IPS-NIHi7 (cell line): ENCODE results near the gene FCHO1.
"Not testable (repeated sequence)": the region's sequence is repeated elsewhere in the genome, so short reads cannot be mapped to it uniquely, and the experiment has no call there.

Source experiments
- DNase-seq: peaks from one replicate; pipeline ENCODE4 v3.0.0; 2012; ENCODE audit warnings: mixed read lengths; ENCODE audit errors: extremely low spot score

The FCHO1 gene

DNA sequence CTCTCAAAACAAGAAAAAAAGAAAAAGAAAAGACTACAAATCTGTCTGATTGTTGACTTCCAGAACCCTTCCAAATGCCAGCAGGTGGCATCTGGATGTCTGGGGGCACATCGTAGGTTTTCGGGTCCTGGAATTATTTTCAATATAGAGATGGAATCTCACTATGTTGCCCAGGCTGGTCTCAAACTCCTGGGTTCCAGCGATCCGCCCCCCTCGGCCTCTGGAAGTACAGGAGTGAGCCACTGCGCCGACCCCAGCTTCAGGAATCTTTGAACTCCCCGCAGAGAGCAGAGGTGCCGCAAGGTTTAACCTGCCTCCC is 43.1 kb downstream of the FCHO1 start:
- DNase-seq, result no peak

GRCh38 chr19:17794731-17795494 is 43.6 kb downstream of the FCHO1 start, which contains the start of gene B3GNT3:
TSS of gene B3GNT3 (plus strand) at chr19:17795138. CDS start at chr19:17807808, 12,670 bp downstream.
- peak; percentile 73 for DNase-seq

GRCh38 chr19:17795495-17795856 is 44.2 kb downstream of the FCHO1 start:
- DNase-seq, result no peak

DNA sequence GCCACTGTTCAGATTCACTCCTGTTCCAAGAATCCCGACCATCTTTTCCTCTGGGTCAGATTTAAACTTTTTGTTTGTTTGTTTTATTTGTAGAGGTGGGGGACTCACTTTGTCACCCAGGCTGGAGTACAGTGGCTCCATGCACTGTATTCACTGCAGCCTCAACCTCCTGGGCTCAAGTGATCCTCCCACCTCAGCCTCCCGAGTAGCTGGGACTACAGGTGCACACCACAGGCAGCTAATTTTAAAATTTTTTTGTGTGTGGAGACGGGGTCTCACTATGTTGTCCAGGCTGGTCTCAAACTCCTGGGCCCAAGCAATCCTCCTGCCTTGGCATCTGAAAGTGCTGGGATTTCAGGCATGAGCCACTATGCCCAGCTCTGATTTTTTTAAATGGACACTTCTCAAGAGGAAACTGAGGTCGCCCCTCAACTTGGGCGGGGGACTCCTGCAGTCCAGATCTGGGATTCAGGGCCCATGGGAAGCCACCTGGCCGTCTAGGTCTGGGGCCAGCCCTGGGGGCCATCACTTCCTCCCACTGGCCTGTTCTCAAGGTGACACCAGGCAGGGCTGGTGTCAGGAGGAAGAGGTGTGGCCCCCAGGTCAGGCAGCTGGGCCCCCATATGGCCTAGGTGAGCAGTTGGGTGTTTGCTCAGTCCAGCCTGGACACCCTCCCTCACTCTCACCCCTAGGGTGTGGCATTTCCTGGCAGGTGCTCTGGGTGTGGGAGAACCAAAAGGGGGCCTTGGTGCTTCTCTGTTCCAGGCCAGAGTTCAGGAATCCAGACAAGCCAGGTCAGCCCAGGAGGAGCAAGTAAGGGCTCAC is 44.9 kb downstream of the FCHO1 start:
- DNase-seq, result no peak

DNA sequence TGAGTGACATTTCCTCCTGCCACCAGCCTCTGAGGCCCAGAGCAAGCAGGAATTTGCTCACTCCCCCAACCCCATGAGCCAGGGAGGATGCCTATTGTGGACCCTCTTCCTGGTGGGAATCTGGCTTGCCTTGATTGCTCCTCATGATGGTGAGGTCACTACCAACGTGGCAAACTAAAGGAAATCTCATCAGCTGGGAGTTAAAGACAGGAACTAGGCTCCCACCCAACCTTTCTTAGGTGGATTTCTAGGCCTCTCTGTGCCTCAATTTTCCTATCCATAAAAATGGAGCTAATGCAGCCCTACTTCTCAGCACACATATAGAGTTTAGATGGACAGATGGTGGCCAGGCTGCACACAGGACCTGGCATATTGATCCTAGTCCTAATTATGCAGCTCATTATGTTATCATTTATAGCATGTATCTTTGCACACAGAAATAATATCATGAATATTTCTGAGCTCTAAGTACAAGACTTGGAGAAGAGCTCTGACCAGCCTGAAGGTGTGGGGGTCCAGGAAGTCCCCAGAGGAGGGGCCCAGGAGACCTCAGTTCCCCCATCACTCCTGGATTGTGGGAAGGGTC is 45.7 kb downstream of the FCHO1 start:
- no peak for DNase-seq

DNA sequence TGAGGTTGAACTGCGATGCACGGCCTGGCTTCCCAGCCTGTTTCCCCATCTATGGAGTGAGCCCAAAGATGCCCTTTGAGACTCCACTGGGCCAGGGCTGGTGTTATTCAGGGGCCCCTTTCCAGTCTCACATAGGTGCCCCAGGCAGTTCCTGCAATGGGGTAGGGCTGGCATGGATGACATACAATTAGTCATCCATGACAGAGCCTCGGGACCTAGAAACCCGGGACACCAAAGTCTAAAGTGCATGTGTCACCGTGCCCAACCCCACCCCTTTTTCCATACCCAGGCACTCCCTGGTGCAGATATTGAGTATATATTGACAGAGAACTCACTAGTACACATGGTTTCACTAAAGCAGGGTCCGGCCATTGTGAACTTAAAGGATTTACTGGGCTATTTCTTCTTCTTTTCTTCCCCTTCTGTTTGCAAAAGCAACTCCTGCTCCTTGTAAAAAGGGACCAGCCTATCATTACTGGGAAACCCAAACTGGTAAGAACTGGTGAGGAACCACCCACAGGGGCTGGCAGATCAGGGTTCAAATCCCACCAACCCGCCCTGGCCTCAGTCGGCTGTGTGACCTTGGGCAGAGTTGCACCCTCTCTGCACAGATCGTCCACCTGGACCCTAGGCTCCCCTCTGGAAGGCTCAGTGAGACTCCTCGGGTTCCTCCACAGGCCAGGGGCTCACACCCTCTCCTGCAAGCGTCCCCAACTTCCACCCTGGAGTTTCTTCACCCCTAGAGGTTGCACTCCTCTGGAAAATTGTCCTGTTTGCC is 46.3 kb downstream of the FCHO1 start:
- no peak for DNase-seq

DNA sequence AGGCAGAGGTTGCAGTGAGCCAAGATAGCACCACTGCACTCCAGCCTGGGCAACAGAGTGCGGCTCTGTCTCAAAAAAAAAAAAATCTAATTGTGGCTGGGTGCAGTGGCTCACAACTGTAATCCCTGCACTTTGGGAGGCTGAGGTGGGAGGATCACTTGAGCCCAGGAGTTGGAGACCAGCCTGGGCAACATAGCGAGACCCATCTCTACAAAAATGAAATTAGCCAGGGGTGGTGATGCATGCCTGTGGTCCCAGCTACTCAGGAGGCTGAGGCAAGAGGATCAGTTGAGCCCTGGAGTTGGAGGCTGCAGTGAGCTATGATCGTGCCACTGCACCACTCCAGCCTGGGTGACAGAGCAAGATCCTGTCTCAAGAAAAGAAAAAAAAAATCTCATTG is 47.3 kb downstream of the FCHO1 start:
- not testable (repeated sequence) for DNase-seq

GRCh38 chr19:17802137-17802858 is 51.0 kb downstream of the FCHO1 start:
- DNase-seq, result no peak

DNA sequence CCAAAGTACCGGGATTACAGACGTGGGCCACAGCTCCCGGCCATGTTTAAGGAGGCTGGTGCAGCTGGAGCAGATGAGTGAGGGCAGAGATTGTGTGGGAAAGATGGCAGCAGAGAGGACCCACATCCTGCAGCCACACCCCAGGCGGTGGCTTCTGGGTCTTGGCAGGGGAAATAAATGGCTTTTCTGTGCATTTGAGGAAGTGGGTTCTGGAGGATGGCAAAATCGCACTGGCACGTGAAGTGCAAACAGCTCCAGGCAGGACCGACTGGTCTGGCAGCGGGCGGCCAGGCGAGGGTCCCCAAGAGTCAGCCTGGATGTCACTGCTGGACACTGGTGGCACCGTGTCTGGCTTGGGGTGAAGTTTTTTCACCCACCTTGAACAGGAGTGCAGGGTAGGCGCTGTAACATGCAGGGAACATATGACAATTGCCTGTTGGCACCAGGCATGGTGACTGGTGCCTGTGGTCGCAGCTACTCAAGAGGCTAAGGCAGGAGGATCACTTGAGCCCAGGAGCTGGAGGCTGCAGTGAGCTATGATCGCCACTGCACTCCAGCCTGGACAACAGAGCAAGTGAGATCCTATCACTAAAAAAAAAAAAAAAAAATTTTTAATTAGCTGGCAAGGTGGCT is 52.1 kb downstream of the FCHO1 start:
- no peak for DNase-seq

- DNase-seq, result no peak
These were observed 54.1 kb downstream of the FCHO1 start for GRCh38 chr19:17805427-17805826.

DNA sequence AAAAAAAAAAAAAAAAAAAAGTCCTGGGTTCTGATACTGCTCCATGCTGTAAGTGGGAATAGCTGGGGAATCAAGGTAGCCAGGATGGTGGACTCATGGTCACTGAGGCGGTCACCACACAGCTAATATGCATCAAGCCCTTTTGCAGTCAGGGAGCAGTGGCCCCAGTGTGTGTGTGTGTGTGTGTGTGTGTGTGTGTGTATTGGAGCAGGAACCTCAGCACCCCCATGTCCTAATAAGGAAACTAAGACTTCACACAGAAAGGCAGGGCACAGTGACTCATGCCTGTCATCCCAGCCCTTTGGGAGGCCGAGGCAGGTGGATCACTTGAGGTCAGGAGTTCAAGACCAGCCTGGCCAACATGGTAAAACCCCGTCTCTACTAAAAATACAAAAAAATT is 55.7 kb downstream of the FCHO1 start:
- no peak for DNase-seq

DNA sequence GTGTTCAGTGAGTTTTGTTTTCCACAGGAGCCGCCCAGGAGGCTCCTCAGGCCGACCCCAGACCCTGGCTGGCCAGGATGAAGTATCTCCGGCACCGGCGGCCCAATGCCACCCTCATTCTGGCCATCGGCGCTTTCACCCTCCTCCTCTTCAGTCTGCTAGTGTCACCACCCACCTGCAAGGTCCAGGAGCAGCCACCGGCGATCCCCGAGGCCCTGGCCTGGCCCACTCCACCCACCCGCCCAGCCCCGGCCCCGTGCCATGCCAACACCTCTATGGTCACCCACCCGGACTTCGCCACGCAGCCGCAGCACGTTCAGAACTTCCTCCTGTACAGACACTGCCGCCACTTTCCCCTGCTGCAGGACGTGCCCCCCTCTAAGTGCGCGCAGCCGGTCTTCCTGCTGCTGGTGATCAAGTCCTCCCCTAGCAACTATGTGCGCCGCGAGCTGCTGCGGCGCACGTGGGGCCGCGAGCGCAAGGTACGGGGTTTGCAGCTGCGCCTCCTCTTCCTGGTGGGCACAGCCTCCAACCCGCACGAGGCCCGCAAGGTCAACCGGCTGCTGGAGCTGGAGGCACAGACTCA is 56.5 kb downstream of the FCHO1 start:
- DNase-seq, result no peak

DNA sequence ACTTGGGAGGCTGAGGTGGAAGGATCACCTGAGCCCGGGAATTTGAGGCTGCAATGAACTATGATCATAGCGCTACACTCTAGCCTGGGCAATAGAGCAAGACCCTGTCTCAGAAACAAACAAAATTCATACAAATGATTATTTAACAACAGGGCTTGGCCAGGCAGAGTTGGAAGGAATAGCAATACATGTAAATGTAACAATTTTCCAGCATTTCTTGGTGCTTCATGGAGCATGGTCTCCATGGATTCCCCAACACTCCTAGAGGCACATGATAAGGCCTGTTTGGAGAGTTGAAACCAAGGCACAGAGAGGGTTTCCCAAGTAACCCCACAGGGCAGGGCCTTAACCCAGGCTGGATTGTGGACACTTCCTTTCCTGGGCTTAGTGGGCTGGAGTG is 59.8 kb downstream of the FCHO1 start:
- no peak for DNase-seq

DNA sequence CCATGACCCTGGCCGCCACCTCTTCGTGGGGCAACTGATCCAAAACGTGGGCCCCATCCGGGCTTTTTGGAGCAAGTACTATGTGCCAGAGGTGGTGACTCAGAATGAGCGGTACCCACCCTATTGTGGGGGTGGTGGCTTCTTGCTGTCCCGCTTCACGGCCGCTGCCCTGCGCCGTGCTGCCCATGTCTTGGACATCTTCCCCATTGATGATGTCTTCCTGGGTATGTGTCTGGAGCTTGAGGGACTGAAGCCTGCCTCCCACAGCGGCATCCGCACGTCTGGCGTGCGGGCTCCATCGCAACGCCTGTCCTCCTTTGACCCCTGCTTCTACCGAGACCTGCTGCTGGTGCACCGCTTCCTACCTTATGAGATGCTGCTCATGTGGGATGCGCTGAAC is 60.4 kb downstream of the FCHO1 start:
- DNase-seq, result no peak

DNA sequence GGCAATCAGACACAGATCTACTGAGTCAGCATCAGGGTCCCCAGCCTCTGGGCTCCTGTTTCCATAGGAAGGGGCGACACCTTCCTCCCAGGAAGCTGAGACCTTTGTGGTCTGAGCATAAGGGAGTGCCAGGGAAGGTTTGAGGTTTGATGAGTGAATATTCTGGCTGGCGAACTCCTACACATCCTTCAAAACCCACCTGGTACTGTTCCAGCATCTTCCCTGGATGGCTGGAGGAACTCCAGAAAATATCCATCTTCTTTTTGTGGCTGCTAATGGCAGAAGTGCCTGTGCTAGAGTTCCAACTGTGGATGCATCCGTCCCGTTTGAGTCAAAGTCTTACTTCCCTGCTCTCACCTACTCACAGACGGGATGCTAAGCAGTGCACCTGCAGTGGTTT is 60.8 kb downstream of the FCHO1 start:
- DNase-seq, result no peak

GRCh38 chr19:17817668-17818363 is 66.5 kb downstream of the FCHO1 start:
- DNase-seq, result no peak

- no peak for DNase-seq
These were observed 69.9 kb downstream of the FCHO1 start, which contains the start of gene INSL3 for GRCh38 chr19:17821190-17821589. TSS of gene INSL3 (minus strand) at chr19:17821519. CDS start at chr19:17821506, 13 bp downstream.

DNA sequence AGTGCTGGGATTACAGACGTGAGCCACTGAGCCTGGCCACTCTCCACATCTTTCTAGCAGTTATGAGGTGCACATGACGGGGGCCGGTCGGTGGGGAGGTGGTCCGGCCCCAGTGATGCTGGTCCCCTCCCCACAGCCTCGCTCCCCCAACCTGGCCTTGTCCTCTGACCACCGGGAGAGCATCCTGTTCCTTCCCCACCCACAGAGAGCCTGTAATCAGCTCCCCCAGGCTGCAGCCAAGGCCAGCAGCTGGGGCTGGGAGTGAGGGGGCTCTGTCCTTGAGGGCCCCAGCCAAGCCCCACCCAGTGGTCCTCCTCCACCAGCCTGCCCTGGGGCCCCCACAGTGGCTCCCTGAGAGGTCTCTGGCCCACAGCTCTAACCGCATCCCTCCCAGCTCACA is 73.1 kb downstream of the FCHO1 start:
- DNase-seq, result no peak

- DNase-seq, result no peak
These were observed 75.3 kb downstream of the FCHO1 start for GRCh38 chr19:17826508-17827056.
